SK-N-SH (cell line): Measurements from ENCODE around the gene DIS3L2.

Experiments
- CTCF ChIP-seq: fragments of 200-600 bp; sonication (generic); IDR thresholded peaks from 2 replicates; pipeline ENCODE4 v1.6.1; 2017; ENCODE audit warnings: antibody characterized with exemption, mild to moderate bottlenecking, moderate library complexity
- EZH2phosphoT487 ChIP-seq: fragments of 200-600 bp; sonication (generic); IDR thresholded peaks from 2 replicates; pipeline ENCODE4 v1.6.1; 2017; ENCODE audit warnings: low read depth, mixed run types, mild to moderate bottlenecking, antibody characterized with exemption, moderate library complexity, borderline replicate concordance
- GABPA ChIP-seq: IDR thresholded peaks from 2 replicates; pipeline ENCODE4 v1.4.0; 2012; ENCODE audit warnings: low read depth, mild to moderate bottlenecking
- MAX ChIP-seq: IDR thresholded peaks from 2 replicates; pipeline ENCODE4 v1.4.0; 2012; ENCODE audit warnings: low read depth
- POLR2AphosphoS5 ChIP-seq: IDR thresholded peaks from 2 replicates; pipeline ENCODE4 v1.6.1; 2012; ENCODE audit warnings: low read depth, low read length
- TAF1 ChIP-seq: IDR thresholded peaks from 2 replicates; pipeline ENCODE4 v1.6.1; 2012; ENCODE audit warnings: low read depth, mild to moderate bottlenecking, low read length, moderate library complexity, borderline replicate concordance
- USF1 ChIP-seq: IDR thresholded peaks from 2 replicates; pipeline ENCODE4 v1.4.0; 2012; ENCODE audit warnings: low read depth, borderline replicate concordance
- USF2 ChIP-seq: fragments of 150-350 bp; IDR thresholded peaks from 2 replicates; pipeline ENCODE4 v1.6.1; 2017; ENCODE audit warnings: antibody characterized with exemption, low read length, low read depth, borderline replicate concordance
- YY1 ChIP-seq: IDR thresholded peaks from 2 replicates; pipeline ENCODE4 v1.4.0; 2012; ENCODE audit warnings: low read depth, mild to moderate bottlenecking

GRCh38 chr2:232263295-232263694 is 301.8 kb downstream of the DIS3L2 start:
- no peak for TF ChIP-seq USF2
- no peak for TF ChIP-seq CTCF
- TF ChIP-seq TAF1: no peak
- TF ChIP-seq MAX: no peak
- no peak for TF ChIP-seq YY1
- TF ChIP-seq POLR2AphosphoS5: no peak
- TF ChIP-seq USF1: no peak
- no peak for TF ChIP-seq EZH2phosphoT487
- TF ChIP-seq GABPA: no peak
